Epithelial cell of proximal tubule (primary cell): Measurements from ENCODE around the gene TTC19. TPM values are rescaled to one million over a fixed set of nuclear protein-coding genes. Genes with fewer than 3 reads are reported as not detected.

Experiments used
- DNase-seq: peaks from one replicate; pipeline ENCODE4 v3.0.0-alpha.2; 2011; ENCODE audit warnings: low read depth
- H3K4me3 ChIP-seq: 2 replicates; pipeline ENCODE4 v1.5.1; 2011; ENCODE audit warnings: low read depth, mild to moderate bottlenecking, low read length
- total RNA-seq: library from RNA; depleted of rRNA; stranded (reverse); fragments of >200 nt; gene quantifications from 2 replicates; pipeline ENCODE4 v1.2.3, GENCODE V29; 2015
- TF ChIP-seq, protein P1 (sequence below): conservative IDR thresholded peaks from 2 replicates; pipeline ENCODE4 v1.5.1; 2012; ENCODE audit warnings: low read depth, mild to moderate bottlenecking, low read length

TTC19 gene
- total RNA-seq, 1 donor from 2014 or later, result 61.9 TPM

DNA sequence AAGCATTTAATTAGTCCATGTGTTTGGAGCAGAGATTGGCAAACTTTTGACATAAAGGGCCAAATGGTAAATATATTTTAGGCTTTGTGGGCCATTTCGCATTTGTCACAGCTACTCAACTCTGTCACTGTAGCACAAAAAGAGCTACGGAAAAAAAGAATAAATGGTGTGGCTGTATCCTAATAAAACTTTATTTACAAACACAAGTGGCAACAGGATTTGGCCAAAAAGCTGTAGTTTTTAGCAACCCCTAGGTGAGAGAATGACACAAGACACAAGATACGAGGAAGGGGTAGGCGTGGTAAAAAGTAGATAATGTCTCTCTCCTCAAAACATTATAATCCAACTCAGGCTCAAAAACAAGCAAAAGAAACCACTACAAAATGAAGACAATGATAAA, 66.5 kb downstream of the TTC19 start:
- DNase-seq, result no peak
- H3K4me3 ChIP-seq, result no peak overlapping the region
- TF ChIP-seq, protein P1, sequence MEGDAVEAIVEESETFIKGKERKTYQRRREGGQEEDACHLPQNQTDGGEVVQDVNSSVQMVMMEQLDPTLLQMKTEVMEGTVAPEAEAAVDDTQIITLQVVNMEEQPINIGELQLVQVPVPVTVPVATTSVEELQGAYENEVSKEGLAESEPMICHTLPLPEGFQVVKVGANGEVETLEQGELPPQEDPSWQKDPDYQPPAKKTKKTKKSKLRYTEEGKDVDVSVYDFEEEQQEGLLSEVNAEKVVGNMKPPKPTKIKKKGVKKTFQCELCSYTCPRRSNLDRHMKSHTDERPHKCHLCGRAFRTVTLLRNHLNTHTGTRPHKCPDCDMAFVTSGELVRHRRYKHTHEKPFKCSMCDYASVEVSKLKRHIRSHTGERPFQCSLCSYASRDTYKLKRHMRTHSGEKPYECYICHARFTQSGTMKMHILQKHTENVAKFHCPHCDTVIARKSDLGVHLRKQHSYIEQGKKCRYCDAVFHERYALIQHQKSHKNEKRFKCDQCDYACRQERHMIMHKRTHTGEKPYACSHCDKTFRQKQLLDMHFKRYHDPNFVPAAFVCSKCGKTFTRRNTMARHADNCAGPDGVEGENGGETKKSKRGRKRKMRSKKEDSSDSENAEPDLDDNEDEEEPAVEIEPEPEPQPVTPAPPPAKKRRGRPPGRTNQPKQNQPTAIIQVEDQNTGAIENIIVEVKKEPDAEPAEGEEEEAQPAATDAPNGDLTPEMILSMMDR, result no peak

DNA sequence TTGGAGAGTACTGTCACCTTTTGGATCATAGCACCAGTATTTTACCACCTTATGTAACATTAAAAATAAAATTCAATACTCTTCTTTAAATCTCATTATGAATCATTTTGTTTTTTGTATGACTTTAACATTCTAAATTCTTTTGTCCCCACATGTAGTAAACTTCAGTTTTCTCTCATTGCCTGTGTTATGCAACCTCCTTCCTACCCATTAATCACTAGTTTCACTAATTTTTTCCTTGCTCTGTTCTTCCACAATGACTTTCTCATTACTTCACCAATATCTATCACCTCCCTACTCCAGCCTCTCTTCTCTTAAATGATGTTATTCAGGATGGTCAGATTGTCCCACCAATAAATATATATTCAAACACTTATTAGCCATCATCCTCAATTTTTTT, 68.7 kb downstream of the TTC19 start:
- no peak overlapping the region for H3K4me3 ChIP-seq
- TF ChIP-seq, protein P1, result no peak
- no peak for DNase-seq

DNA sequence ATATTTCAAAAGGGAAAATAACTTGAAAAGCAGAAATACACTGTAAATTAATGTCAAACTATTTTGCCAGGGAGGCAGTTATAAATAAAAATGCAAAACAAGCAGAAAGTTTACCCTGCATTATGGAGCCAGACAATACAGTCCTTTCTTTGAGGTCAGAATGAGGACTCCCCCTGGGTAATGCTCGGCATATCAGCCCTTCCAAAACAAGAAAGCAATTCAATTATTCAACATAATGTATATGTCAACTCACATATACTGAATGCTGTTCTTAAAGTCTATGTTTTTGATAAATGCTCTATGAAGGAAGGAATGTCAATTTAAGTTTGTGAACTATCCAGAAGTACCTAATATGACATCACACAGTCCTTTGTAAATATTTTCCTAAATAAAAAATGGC, 72.4 kb downstream of the TTC19 start:
- DNase-seq, result no peak
- H3K4me3 ChIP-seq, result no peak overlapping the region
- TF ChIP-seq, protein P1, result no peak

DNA sequence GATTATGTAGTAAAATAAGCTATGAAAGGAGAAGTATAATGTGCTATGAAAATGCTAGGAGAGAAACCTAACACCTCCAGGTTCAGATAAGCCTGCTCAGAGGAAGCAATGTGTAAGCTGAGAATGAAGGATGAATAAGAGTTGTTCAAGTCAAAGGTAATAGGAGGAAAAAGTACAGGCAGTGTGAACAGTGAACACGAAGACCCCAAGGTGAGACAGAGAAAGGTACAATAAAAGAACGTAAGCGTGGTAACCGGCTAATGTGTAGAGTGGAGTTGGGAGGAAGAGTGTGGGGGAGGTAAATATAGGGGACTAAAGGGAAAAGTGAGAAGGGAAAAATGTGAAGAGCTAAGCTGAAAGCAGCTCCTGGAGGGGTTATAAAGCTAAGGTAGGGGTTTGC, 74.2 kb downstream of the TTC19 start:
- DNase-seq, result no peak
- TF ChIP-seq, protein P1, result no peak

GRCh38 chr17:16074423-16074822, 74.8 kb downstream of the TTC19 start:
- no peak for DNase-seq
- TF ChIP-seq, protein P1, result no peak
- no peak overlapping the region for H3K4me3 ChIP-seq

More for the DNA sequence above, 74.2 kb downstream of the TTC19 start:
- H3K4me3 ChIP-seq, result no peak overlapping the region

DNA sequence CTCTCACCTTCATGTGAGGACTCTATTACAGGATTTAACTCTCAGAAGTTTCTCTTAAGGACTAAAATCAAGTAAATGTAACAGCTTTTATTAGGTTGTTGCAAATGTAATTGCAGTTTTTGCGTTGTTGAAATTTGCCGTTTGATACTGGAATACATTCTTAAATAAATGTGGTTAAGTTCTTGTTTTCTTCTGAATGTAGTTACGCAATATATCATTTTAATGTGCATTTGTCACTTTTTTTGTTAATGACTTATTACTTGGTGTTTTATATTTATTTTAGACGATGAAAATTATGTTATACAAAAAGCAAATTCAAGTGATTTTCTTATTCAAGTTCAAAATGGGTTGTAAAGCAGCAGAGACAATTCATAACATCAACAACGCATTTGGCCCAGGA, 76.3 kb downstream of the TTC19 start:
- no peak overlapping the region for H3K4me3 ChIP-seq

More for the DNA sequence above, 76.3 kb downstream of the TTC19 start:
- TF ChIP-seq, protein P1, result no peak
- DNase-seq, result no peak

Other genes with a start within 250 kb of the TTC19 start
- gene ADORA2B, start 54.7 kb upstream of the TTC19 start, total RNA-seq, result 16.9 and 53.0 TPM in 2 replicates
- gene ZSWIM7, start 120 bp upstream of the TTC19 start, total RNA-seq, result 16.0 and 16.9 TPM in 2 replicates
- gene NCOR1, start 215.7 kb downstream of the TTC19 start, total RNA-seq, result 65.8 and 86.0 TPM in 2 replicates
- gene PIGL, start 217.4 kb downstream of the TTC19 start, total RNA-seq, result 17.5 and 24.4 TPM in 2 replicates